Stimulated activated naive CD8-positive, alpha-beta T cell treated with anti-CD3 and anti-CD28 coated beads, Interleukin-15, amount 100 ng/mL, for 72 hours (primary cell): ENCODE data around the gene CCDC86.

Source experiments
- ATAC-seq: fragments of 150-1000 bp; cut with Tn5 transposase; 2 replicates; pipeline ENCODE4 v1.10.0; 2021; ENCODE audit warnings: mild to moderate bottlenecking, moderate library complexity
- DNase-seq, 2 donors: peaks; one replicate each; pipeline ENCODE4 v3.0.0; 2021 to 2022
- H3K27ac Mint-ChIP-seq, 2 donors: one replicate each; pipeline ENCODE4 v1.8.0; 2022; ENCODE audit warnings: mild to moderate bottlenecking in 2 of 2, mixed read lengths in 2 of 2, moderate library complexity in 2 of 2
- H3K27me3 Mint-ChIP-seq: one replicate; pipeline ENCODE4 v1.8.0; 2022; ENCODE audit warnings: mixed read lengths
- H3K4me1 Mint-ChIP-seq: one replicate; pipeline ENCODE4 v1.8.0; 2022; ENCODE audit warnings: mild to moderate bottlenecking, mixed read lengths
- H3K4me3 Mint-ChIP-seq, 2 donors: one replicate each; pipeline ENCODE4 v1.8.0; 2022; ENCODE audit warnings: mild to moderate bottlenecking in 2 of 2, mixed read lengths in 2 of 2, moderate library complexity in 1 of 2
- H3K9me3 Mint-ChIP-seq, 2 donors: one replicate each; pipeline ENCODE4 v1.8.0; 2022; ENCODE audit warnings: mixed read lengths in 2 of 2

Gene CCDC86

DNA sequence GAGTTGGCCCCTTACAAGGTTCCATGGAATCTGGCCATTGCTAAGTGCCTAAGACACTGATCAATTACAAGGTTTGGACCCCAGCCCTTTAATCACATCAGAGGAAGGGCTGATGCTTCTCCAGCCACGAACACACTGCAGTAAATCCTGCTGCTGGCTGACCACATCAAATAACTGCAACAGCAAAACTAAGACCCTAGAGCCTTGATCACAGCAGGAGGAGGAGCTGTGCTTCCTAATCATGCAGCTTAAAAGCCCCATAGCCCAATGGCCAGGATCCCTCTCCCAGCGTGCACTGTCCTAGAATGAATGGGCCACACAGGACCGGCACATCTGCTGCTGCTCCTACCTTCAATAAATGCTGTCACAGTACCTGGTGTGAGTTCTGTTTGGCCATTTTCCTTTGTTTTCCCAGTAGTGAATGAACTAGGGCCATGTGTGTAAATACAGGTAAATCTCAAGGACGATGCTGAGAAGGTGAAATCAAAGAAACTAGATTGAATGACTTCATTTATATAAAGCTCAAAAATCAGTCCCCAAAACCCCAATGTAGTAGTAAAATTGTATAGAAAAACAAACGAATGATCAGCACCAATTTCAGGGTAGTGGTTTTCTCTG, 38.2 kb downstream of the CCDC86 start:
- Mint-ChIP-seq H3K4me3 (no peak overlapping the region), H3K27ac (no peak overlapping the region), H3K4me1 (no peaks in the 10 kb centered on the region), H3K9me3 (no peaks in the 10 kb centered on the region), H3K27me3 (no peaks in the 10 kb centered on the region)
- no peak for DNase-seq
- ATAC-seq, result no peak

DNA sequence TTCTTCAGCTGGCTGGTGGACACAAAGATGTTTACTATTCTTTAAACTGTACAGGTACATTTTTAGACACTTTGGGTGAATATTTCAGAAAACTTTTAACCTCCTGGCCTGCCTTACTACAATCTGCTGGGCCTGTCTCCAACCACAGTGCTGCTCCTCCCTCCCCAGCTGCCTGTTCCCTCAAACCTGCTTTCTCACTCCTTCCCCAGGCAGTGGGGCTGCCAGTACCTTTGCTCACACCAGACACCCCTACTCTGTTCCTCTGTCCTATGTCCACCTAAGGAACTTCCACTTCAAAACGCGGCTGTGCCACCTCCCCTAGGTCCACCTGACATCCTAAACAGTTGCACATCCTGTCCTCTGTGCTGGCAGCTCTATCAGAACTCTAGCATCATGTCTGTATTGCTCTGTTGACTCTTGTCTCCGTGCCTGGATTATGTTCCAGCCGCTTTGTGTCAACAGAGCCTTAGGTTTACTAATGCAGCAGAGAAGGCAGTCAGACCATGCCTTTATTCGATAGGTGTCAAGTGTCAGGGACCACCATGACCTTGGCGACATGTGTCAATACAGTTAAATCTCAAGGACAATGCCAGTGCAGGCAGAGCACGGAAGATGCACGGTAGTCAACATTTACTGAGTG, 38.9 kb downstream of the CCDC86 start:
- H3K27ac Mint-ChIP-seq, result no peak overlapping the region
- no peak overlapping the region for H3K4me3 Mint-ChIP-seq
- DNase-seq (no peak), ATAC-seq (no peak)
- H3K9me3 Mint-ChIP-seq, result no peaks in the 10 kb centered on the region
- no peaks in the 10 kb centered on the region for H3K27me3 Mint-ChIP-seq
- H3K4me1 Mint-ChIP-seq, result no peaks in the 10 kb centered on the region

DNA sequence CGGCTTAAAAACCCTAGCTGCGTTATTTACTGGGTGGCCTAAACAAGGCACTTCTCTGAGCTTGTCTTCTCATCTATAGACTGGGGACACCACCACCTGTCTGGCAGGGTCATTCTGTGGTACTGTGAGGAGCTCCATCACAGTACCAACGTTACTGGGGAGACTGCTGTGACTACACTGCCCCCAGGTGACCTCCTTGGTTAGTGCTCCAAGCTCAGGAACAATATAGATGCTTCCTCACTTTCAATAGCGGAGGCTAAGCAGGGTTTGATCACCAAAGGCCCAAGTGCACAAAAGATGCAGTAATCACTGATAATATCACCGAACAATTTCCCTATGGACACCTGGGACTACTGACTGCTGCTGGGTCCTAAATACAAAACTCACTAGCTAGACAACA, 45.6 kb downstream of the CCDC86 start:
- Mint-ChIP-seq H3K4me1 (no peaks in the 10 kb centered on the region), H3K4me3 (no peak overlapping the region), H3K9me3 (no peaks in the 10 kb centered on the region), H3K27me3 (no peaks in the 10 kb centered on the region), H3K27ac (no peak overlapping the region)
- DNase-seq, result peak in 1 of 2 donors; percentile 34
- peak; percentile 95 for ATAC-seq

DNA sequence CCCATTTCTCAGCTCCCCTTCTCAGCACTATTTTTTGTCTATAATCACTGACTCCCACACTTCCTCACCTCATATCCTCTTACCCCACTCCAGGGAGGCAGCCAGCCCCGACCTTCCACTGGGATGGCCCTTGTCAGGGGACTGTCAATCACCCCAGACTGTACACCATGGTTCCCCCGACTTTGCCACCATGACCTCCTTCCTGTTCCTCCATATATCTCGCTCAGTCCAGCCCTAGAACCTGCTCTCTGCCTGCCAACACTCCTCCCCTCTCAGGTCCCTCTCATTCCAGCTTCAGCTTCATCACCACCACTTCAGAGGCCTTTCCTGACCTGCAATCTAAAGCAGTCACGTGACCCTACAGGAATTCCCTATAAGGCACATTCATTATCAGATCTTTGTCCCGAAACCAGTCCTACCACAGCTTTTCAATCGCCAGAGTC, 48.0 kb downstream of the CCDC86 start:
- ATAC-seq, result no peak
- Mint-ChIP-seq H3K27me3 (no peaks in the 10 kb centered on the region), H3K9me3 (no peaks in the 10 kb centered on the region), H3K4me1 (no peaks in the 10 kb centered on the region), H3K4me3 (no peak overlapping the region), H3K27ac (peak overlapping the region; percentile 50 to 85)
- DNase-seq, result no peak

DNA sequence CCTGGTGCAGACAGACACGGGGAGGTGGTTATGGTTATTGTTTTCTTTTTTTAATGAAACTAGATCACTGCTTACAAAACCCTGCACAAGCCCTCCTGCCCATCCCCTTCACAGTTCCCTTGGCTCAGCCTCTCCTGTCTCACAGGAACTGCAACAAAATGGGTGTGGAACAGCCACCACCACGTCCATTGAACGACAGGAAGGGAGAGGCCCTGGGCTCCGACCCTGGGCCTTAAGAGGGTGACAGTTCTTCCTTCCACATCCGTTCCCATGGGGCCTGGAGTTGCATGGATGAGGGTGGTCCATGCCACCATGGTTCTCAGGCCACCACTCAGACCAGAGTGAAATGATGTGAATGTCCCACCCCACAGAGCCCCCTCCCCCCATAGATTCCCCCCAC, 48.8 kb downstream of the CCDC86 start:
- Mint-ChIP-seq H3K27me3 (no peaks in the 10 kb centered on the region), H3K4me3 (no peak overlapping the region), H3K27ac (no peak overlapping the region), H3K9me3 (no peaks in the 10 kb centered on the region), H3K4me1 (no peaks in the 10 kb centered on the region)
- DNase-seq (no peak), ATAC-seq (no peak)

DNA sequence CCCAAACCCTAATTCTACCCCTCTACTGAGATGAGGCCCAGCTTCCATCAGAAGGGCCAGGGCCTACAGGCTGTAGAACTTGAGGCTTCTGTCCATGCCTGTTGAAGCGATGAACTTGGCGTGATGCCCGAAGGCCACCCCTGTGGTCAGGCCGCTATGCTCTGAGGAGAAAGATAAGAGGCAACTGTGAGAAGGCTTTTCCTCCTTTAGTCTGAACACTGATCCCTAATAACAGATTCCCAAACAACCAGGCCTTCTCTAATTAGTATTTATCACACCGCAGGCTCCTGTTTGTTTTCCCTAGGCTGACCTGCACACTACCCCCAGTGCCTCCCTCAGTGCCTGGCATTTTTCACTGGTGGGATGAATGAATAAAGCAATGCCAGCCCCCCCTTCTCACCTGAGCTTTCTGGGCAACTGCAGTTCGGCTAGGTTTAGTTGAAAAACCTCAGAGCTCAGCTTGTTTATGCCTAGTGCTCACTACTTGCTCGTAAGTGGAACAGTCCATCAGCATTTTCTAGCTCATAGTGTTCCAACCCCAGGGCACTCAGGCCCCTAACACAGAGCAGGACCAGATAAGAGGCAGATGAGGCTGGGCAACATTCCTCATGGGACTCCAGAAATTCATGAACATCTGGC, 49.3 kb downstream of the CCDC86 start:
- Mint-ChIP-seq H3K9me3 (no peaks in the 10 kb centered on the region), H3K27ac (peak overlapping the region in 1 of 2 donors; percentile 54), H3K27me3 (no peaks in the 10 kb centered on the region), H3K4me3 (no peak overlapping the region), H3K4me1 (no peaks in the 10 kb centered on the region)
- no peak for ATAC-seq
- no peak for DNase-seq

DNA sequence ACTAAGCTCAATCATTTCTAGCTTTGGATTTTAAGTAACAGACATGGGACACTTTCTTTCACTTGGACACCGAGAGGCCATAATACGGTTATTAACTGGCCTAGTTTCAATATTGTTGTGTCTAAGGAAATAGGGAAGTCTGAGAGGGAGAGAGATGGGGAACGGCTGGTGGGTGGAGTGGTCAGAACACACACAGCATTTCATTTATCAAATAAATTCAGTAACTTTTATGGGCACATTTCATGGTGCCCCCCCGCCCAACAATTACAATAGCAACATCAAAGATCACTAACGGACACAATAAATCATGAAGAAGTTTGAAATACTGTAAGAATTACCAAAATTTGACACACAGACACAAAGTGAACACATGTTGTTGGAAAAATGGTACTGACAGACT, 53.8 kb downstream of the CCDC86 start:
- Mint-ChIP-seq H3K27me3 (no peaks in the 10 kb centered on the region), H3K4me1 (peaks cover 10% of the 10 kb centered on the region), H3K27ac (no peak overlapping the region), H3K9me3 (no peaks in the 10 kb centered on the region), H3K4me3 (no peak overlapping the region)
- DNase-seq (no peak), ATAC-seq (no peak)

DNA sequence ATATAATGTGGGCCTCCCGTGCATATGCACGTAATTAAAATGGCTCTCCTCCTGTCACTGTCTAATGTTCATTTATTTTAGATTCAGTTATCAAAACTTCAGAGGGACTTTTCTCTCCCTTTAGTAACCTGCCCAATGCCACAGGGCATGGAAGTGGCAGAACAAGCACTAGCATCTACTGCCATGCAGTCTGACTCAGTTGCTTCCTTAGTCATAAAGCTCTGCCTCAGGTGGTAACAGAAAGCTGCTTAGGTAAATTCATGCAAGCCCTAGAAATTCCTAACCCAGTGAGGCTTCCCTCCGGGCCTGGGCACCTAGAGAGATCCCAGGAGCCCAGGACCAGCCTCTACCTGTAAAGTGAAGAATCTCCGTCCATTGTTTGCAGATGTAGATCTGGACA, 55.6 kb downstream of the CCDC86 start:
- Mint-ChIP-seq H3K27me3 (no peaks in the 10 kb centered on the region), H3K4me1 (peaks cover 14% of the 10 kb centered on the region), H3K4me3 (no peak overlapping the region), H3K27ac (no peak overlapping the region), H3K9me3 (no peaks in the 10 kb centered on the region)
- no peak for DNase-seq
- ATAC-seq, result no peak

DNA sequence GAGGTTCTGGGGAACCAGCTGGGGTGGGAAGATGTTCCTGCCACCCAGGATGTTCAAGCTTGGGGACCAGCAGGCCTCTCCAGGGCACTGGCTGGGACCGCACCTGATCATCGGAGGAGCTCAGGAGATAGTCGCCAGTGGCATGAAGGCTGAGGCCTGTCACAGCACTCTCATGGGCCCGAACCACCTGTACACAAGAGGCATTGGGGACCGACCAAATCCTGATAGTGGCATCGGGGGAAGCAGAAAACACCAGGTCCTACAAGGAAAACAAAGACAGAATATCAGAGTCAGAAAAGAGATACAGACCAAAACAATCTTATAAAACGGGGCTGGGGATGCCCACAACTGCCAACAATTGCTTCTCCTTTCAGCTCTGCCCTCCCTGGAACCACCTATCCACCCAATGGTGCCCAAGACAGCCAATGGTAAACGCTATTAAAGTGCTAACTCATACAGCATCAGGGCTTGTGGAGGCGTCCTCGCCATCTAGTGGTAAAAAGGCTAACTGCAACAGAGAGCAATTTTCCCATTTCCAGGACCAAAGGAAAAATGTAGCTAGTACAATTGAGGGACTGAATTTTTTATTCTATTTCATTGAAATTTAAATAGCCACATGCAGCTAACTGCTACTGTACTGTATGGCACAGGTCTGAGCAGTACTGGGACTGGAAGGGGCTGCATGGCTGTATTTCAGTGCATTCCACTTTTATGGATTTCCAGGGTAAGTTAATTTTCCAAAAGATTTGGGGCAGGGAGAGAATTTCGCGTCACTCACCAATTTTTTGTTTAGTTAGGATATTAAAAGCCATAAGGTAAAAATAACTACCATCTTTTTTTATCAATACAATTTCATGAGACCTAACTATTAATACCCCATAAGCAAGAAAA, 57.4 kb downstream of the CCDC86 start:
- H3K4me1 Mint-ChIP-seq, result peaks cover 27% of the 10 kb centered on the region
- H3K9me3 Mint-ChIP-seq, result no peaks in the 10 kb centered on the region
- peak; percentile 78 for ATAC-seq
- DNase-seq, result peak in 1 of 2 donors; percentile 41
- H3K27ac Mint-ChIP-seq, result no peak overlapping the region
- no peaks in the 10 kb centered on the region for H3K27me3 Mint-ChIP-seq
- no peak overlapping the region for H3K4me3 Mint-ChIP-seq

DNA sequence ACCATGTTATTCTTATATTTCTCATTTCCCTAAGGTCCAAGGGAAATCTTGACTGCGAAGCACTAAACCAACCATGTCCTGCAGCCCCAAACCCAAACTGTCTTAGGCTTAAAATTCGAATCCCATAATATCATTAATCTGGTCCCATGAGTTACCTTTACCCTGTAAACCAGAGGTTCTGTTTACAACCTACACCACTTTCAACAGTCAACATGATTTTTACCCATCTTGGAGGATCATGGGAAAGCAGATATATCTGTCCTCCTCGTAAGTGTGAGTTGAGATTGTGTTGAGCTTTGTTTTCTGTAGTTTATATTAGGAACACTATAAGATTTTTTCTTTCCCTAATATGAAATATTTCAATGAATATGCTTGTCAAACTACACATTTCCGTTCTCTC, 58.1 kb downstream of the CCDC86 start:
- H3K27me3 Mint-ChIP-seq, result no peaks in the 10 kb centered on the region
- H3K4me1 Mint-ChIP-seq, result peaks cover 33% of the 10 kb centered on the region
- H3K27ac Mint-ChIP-seq, result no peak overlapping the region
- no peaks in the 10 kb centered on the region for H3K9me3 Mint-ChIP-seq
- no peak for DNase-seq
- ATAC-seq, result no peak
- no peak overlapping the region for H3K4me3 Mint-ChIP-seq
